GM12891 (cell line): ENCODE data around the gene NOVA1.

Experiments used
- PAX5 ChIP-seq: IDR thresholded peaks from 2 replicates; pipeline ENCODE4 v1.6.1; 2011; ENCODE audit warnings: low read length, moderate library complexity, mild to moderate bottlenecking; ENCODE audit not compliant: insufficient read depth, severe bottlenecking
- POLR2A ChIP-seq: IDR thresholded peaks from 2 replicates; pipeline ENCODE4 v1.6.1; 2011; ENCODE audit warnings: low read depth, low read length, control low read depth
- POLR2AphosphoS5 ChIP-seq: IDR thresholded peaks from 2 replicates; pipeline ENCODE4 v1.6.1; 2011; ENCODE audit warnings: low read depth, low read length, control low read depth
- POU2F2 ChIP-seq: IDR thresholded peaks from 2 replicates; pipeline ENCODE4 v1.6.1; 2011; ENCODE audit warnings: low read depth, mild to moderate bottlenecking, control low read depth, low read length, moderate library complexity
- SPI1 ChIP-seq: IDR thresholded peaks from 2 replicates; pipeline ENCODE4 v1.6.1; 2011; ENCODE audit warnings: low read depth, low read length, control low read depth
- TAF1 ChIP-seq: IDR thresholded peaks from 2 replicates; pipeline ENCODE4 v1.6.1; 2011; ENCODE audit warnings: low read depth, low read length, control low read depth

DNA sequence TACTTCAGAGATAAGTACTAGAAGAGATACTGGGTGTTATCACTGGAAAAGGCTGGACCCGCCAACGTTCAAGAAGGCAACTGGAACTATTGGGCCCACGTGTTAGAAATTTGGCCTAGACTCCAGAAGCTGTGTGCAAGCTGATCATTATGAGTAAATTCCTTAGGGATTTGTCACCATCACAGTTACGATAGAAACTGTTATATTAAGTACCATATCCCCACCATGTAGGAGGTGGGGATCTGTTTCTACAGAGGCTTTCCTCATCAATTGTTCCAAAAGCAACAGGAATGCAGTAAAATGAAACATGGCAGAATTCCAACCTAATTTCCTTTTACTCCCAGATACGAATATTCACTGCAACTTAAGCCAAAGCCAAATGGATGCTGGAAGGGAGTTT is 170.7 kb downstream of the NOVA1 start:
- TF ChIP-seq POLR2A (no peak), SPI1 (no peak), POLR2AphosphoS5 (no peak), TAF1 (no peak), POU2F2 (no peak), PAX5 (no peak)
